SK-N-MC (cell line): ENCODE results near the gene ETFRF1.

Experiments
- EZH2 ChIP-seq: fragments of 200-600 bp; sonication (generic); IDR thresholded peaks from one replicate; pipeline ENCODE4 v1.6.1; 2017; ENCODE audit warnings: antibody characterized with exemption
- POLR2AphosphoS5 ChIP-seq: IDR thresholded peaks from 2 replicates; pipeline ENCODE4 v1.6.1; 2012; ENCODE audit warnings: mild to moderate bottlenecking, low read depth, low read length, borderline replicate concordance

DNA sequence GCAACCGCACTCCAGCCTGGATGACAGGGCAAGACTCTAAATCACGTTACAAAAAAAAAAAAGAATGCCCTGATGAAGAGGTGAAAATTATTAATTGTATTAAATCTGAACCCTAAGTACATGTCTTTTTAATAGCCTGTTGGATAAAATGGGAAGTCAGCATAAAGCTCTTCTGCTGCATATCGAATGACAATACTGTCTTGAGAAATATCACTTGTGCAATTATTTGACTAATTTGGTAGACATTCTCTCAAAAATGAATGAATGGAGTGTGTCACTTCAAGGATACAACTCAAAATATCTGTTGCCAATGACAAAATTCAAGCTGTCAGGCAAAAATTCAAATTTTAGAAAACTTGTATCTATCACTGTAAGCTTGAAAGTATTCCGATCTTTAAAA lies 39.0 kb upstream of the ETFRF1 start:
- TF ChIP-seq POLR2AphosphoS5 (no peak), EZH2 (no peak)
